GM23248 (cell line): Measurements from ENCODE around the gene COPRS. TPM values are rescaled to one million over a fixed set of nuclear protein-coding genes. Genes with fewer than 3 reads are reported as not detected.
"Not testable (repeated sequence)": the region's sequence is repeated elsewhere in the genome, so short reads cannot be mapped to it uniquely, and the experiment has no call there.

Experiments
- DNase-seq: peaks from one replicate; pipeline ENCODE4 v3.0.0-alpha.2; 2015
- H2AFZ ChIP-seq: fragments of 200-600 bp; sonication (generic); 2 replicates; pipeline ENCODE4 v1.6.1; 2016; ENCODE audit warnings: antibody characterized with exemption
- H3F3A ChIP-seq: fragments of 200-600 bp; sonication (generic); 2 replicates; pipeline ENCODE4 v1.6.1; 2016; ENCODE audit warnings: mild to moderate bottlenecking, antibody characterized with exemption, mixed run types; ENCODE audit not compliant: insufficient read depth
- H3K27ac ChIP-seq: fragments of 200-600 bp; sonication (generic); 2 replicates; pipeline ENCODE4 v1.5.1; 2016; ENCODE audit warnings: mild to moderate bottlenecking
- H3K27me3 ChIP-seq: fragments of 200-600 bp; sonication (generic); replicated peaks from 2 replicates; pipeline ENCODE4 v1.6.1; 2016; ENCODE audit warnings: mild to moderate bottlenecking; ENCODE audit not compliant: insufficient read depth
- H3K36me3 ChIP-seq: fragments of 200-600 bp; sonication (generic); 2 replicates; pipeline ENCODE4 v1.6.1; 2016; ENCODE audit warnings: low read depth, mild to moderate bottlenecking
- H3K4me1 ChIP-seq: fragments of 200-600 bp; sonication (generic); 2 replicates; pipeline ENCODE4 v1.6.1; 2016; ENCODE audit warnings: mild to moderate bottlenecking; ENCODE audit not compliant: insufficient read depth
- H3K4me2 ChIP-seq: fragments of 200-600 bp; sonication (generic); one replicate; pipeline ENCODE4 v1.6.1; 2016; ENCODE audit warnings: mild to moderate bottlenecking; ENCODE audit not compliant: unreplicated experiment
- H3K4me3 ChIP-seq: fragments of 200-600 bp; sonication (generic); 2 replicates; pipeline ENCODE4 v1.5.1; 2016; ENCODE audit warnings: mild to moderate bottlenecking
- H3K79me2 ChIP-seq: fragments of 200-600 bp; sonication (generic); 2 replicates; pipeline ENCODE4 v1.6.1; 2016; ENCODE audit warnings: mild to moderate bottlenecking; ENCODE audit not compliant: insufficient read depth
- H3K9ac ChIP-seq: fragments of 200-600 bp; sonication (generic); 2 replicates; pipeline ENCODE4 v1.6.1; 2016; ENCODE audit warnings: mild to moderate bottlenecking
- H3K9me2 ChIP-seq: fragments of 200-600 bp; sonication (generic); 2 replicates; pipeline ENCODE4 v1.6.1; 2016; ENCODE audit warnings: mixed run types, mild to moderate bottlenecking, moderate library complexity; ENCODE audit not compliant: insufficient read depth
- H3K9me3 ChIP-seq: fragments of 200-600 bp; sonication (generic); one replicate; pipeline ENCODE4 v1.6.1; 2017; ENCODE audit warnings: low read depth
- H4K20me1 ChIP-seq: fragments of 200-600 bp; sonication (generic); 2 replicates; pipeline ENCODE4 v1.6.0; 2016; ENCODE audit not compliant: insufficient read depth
- EZH2 ChIP-seq: fragments of 200-600 bp; sonication (generic); IDR thresholded peaks from 2 replicates; pipeline ENCODE4 v1.6.1; 2018; ENCODE audit warnings: antibody characterized with exemption, mild to moderate bottlenecking; ENCODE audit not compliant: insufficient read depth, poor library complexity, severe bottlenecking
- EZH2phosphoT487 ChIP-seq: fragments of 200-600 bp; sonication (generic); IDR thresholded peaks from 2 replicates; pipeline ENCODE4 v1.6.1; 2018; ENCODE audit warnings: antibody characterized with exemption, moderate library complexity, mild to moderate bottlenecking, low read depth; ENCODE audit not compliant: insufficient read depth
- WGBS, 2 experiments: methylation state at CpG; one replicate each; pipeline ENCODE4 v1.1.6; 2015 to 2017; ENCODE audit warnings: low lambda C conversion rate in 2 of 2, low coverage in 1 of 2; ENCODE audit errors: missing lambda C conversion rate in 2 of 2; 5-methylcytosine and 5-hydroxymethylcytosine counted together
- in situ Hi-C: fragments of 300-500 bp; cut with MboI; formaldehyde crosslinking; loops from 2 replicates; pipeline ENCODE4 v1.15.0; 2020
- polyA plus RNA-seq: library from polyadenylated mRNA; unstranded; fragments of >200 nt; fragmentation: Nextera tagmentation; extraction: Ambion mirVana; gene quantifications from 2 replicates; pipeline ENCODE4 v1.2.1, GENCODE V29; 2016
- total RNA-seq: library from RNA; depleted of rRNA; stranded (reverse); fragments of >200 nt; shearing (Covaris generic); gene quantifications from 2 replicates; pipeline ENCODE4 v1.2.3, GENCODE V29; 2014

The COPRS gene
- total and polyA plus RNA-seq, 2 experiments from 2014 or later = 105 to 113 TPM

- no peak for DNase-seq
- no peak overlapping the region for H3K4me2 ChIP-seq
- peaks cover 12% of the 10 kb centered on the region for H3K4me1 ChIP-seq
- H3K4me3 ChIP-seq = no peak overlapping the region
- no peaks in the 10 kb centered on the region for H4K20me1 ChIP-seq
- in situ Hi-C loops = no loop called here
- 85 to 86% methylated on average over 3 of the region's 3 CpGs for WGBS, 2 experiments
- no peaks in the 10 kb centered on the region for H3K9me3 ChIP-seq
- TF ChIP-seq EZH2phosphoT487 (no peak), EZH2 (no peak)
- H3K9ac ChIP-seq = no peak overlapping the region
- H3K9me2 ChIP-seq = no peaks in the 10 kb centered on the region
- H3K36me3 ChIP-seq = no peaks in the 10 kb centered on the region
- no peaks in the 10 kb centered on the region for H3K27me3 ChIP-seq
- H3F3A ChIP-seq = no peaks in the 10 kb centered on the region
- H3K27ac ChIP-seq = no peak overlapping the region
- H3K79me2 ChIP-seq = no peaks in the 10 kb centered on the region
- no peak overlapping the region for H2AFZ ChIP-seq
Measured at GRCh38 chr17:31823014-31823413, 36.0 kb downstream of the COPRS start.

- H3K36me3 ChIP-seq = no peaks in the 10 kb centered on the region
- H3F3A ChIP-seq = no peaks in the 10 kb centered on the region
- H3K4me3 ChIP-seq = no peak overlapping the region
- 90 to 91% methylated on average over 5 of the region's 5 CpGs for WGBS, 2 experiments
- no peaks in the 10 kb centered on the region for H3K79me2 ChIP-seq
- no peak for TF ChIP-seq EZH2phosphoT487
- TF ChIP-seq EZH2 = no peak
- no peaks in the 10 kb centered on the region for H3K9me2 ChIP-seq
- no peak overlapping the region for H3K4me2 ChIP-seq
- in situ Hi-C loops = no loop called here
- H3K27me3 ChIP-seq = no peaks in the 10 kb centered on the region
- H2AFZ ChIP-seq = no peak overlapping the region
- no peak overlapping the region for H3K27ac ChIP-seq
- DNase-seq = no peak
- peaks cover 12% of the 10 kb centered on the region for H3K4me1 ChIP-seq
- H3K9ac ChIP-seq = no peak overlapping the region
- H4K20me1 ChIP-seq = no peaks in the 10 kb centered on the region
- no peaks in the 10 kb centered on the region for H3K9me3 ChIP-seq
Measured at GRCh38 chr17:31820691-31821435, 38.2 kb downstream of the COPRS start.

GRCh38 chr17:31819578-31819977, 39.5 kb downstream of the COPRS start:
- H2AFZ ChIP-seq = no peak overlapping the region
- no peak overlapping the region for H3K4me3 ChIP-seq
- peaks cover 4% of the 10 kb centered on the region for H3K4me1 ChIP-seq
- no peaks in the 10 kb centered on the region for H3K9me2 ChIP-seq
- in situ Hi-C loops = no loop called here
- H4K20me1 ChIP-seq = no peaks in the 10 kb centered on the region
- H3F3A ChIP-seq = no peaks in the 10 kb centered on the region
- TF ChIP-seq EZH2 (no peak), EZH2phosphoT487 (no peak)
- 91 to 95% methylated on average over 5 of the region's 5 CpGs for WGBS, 2 experiments
- DNase-seq = no peak
- no peak overlapping the region for H3K27ac ChIP-seq
- no peaks in the 10 kb centered on the region for H3K36me3 ChIP-seq
- H3K27me3 ChIP-seq = no peaks in the 10 kb centered on the region
- no peak overlapping the region for H3K9ac ChIP-seq
- no peaks in the 10 kb centered on the region for H3K79me2 ChIP-seq
- no peaks in the 10 kb centered on the region for H3K9me3 ChIP-seq
- H3K4me2 ChIP-seq = no peak overlapping the region

GRCh38 chr17:31818863-31819262, 40.2 kb downstream of the COPRS start:
- H3K4me3 ChIP-seq, in situ Hi-C loops, H3F3A ChIP-seq, H3K9me2 ChIP-seq, H3K9me3 ChIP-seq, H3K27me3 ChIP-seq, DNase-seq, H3K79me2 ChIP-seq, H3K27ac ChIP-seq, H4K20me1 ChIP-seq, H3K36me3 ChIP-seq, H2AFZ ChIP-seq, H3K4me2 ChIP-seq, H3K9ac ChIP-seq, H3K4me1 ChIP-seq: not testable (repeated sequence)
- WGBS, 2 experiments = 87 to 93% methylated on average over 7 of the region's 7 CpGs
